A673 (cell line): ENCODE data around the gene TNFSF15.

Experiments used
- EZH2 ChIP-seq: fragments of 200-600 bp; sonication (generic); IDR thresholded peaks from 2 replicates; pipeline ENCODE4 v1.6.1; 2017; ENCODE audit warnings: borderline replicate concordance, low read depth, mild to moderate bottlenecking, mixed read lengths, antibody characterized with exemption, low read length; ENCODE audit not compliant: poor library complexity, severe bottlenecking
- TF ChIP-seq, protein P1 (sequence below): fragments of 300-800, 200-600 bp; sonication (generic); conservative IDR thresholded peaks from 2 replicates; pipeline ENCODE4 v1.5.1; 2017; ENCODE audit warnings: low read depth, mild to moderate bottlenecking, antibody characterized with exemption, low read length, moderate library complexity, mixed read lengths

DNA sequence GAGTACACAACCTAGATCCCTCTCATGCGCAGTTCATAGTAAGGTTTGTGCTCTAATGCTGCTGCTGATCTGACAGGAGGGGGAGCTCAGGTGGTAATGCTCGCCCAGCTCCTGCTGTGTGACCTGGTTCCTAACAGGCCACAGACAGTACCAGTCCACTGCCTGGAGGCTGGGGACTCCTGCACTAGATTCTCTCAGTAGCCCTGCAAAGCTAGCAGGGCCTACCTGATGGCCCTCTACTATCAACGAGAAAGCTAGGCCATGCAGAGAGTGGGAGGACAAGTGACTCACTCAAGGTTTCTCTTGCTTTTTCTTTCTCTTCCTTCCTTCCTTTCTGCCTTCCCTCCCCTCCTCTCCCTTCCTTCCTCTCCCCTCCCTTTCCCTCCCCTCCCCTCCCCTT, 68.7 kb downstream of the TNFSF15 start:
- TF ChIP-seq, protein P1, sequence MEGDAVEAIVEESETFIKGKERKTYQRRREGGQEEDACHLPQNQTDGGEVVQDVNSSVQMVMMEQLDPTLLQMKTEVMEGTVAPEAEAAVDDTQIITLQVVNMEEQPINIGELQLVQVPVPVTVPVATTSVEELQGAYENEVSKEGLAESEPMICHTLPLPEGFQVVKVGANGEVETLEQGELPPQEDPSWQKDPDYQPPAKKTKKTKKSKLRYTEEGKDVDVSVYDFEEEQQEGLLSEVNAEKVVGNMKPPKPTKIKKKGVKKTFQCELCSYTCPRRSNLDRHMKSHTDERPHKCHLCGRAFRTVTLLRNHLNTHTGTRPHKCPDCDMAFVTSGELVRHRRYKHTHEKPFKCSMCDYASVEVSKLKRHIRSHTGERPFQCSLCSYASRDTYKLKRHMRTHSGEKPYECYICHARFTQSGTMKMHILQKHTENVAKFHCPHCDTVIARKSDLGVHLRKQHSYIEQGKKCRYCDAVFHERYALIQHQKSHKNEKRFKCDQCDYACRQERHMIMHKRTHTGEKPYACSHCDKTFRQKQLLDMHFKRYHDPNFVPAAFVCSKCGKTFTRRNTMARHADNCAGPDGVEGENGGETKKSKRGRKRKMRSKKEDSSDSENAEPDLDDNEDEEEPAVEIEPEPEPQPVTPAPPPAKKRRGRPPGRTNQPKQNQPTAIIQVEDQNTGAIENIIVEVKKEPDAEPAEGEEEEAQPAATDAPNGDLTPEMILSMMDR: no peak
- no peak for TF ChIP-seq EZH2
